MG63 (cell line): ENCODE data around the gene NDUFAF4. TPM values are rescaled to one million over a fixed set of nuclear protein-coding genes. Genes with fewer than 3 reads are reported as not detected.

ENCODE experiments used
- DNase-seq: peaks from one replicate; pipeline ENCODE4 v3.0.0-alpha.2; 2020
- H3K27me3 ChIP-seq: fragments of 250-450 bp; sonication (Bioruptor Pico); 2 replicates; pipeline ENCODE4 v1.5.1; 2020; ENCODE audit warnings: mild to moderate bottlenecking, moderate library complexity
- H3K36me3 ChIP-seq: fragments of 250-450 bp; sonication (Bioruptor Pico); 2 replicates; pipeline ENCODE4 v1.5.1; 2020; ENCODE audit warnings: mild to moderate bottlenecking, moderate library complexity
- H3K4me3 ChIP-seq: fragments of 250-450 bp; sonication (Bioruptor Pico); 2 replicates; pipeline ENCODE4 v1.5.1; 2020; ENCODE audit warnings: mild to moderate bottlenecking, moderate library complexity
- H3K9me3 ChIP-seq: fragments of 250-450 bp; sonication (Bioruptor Pico); 2 replicates; pipeline ENCODE4 v1.5.1; 2020; ENCODE audit warnings: mild to moderate bottlenecking, moderate library complexity
- total RNA-seq: library from RNA; depleted of rRNA; stranded (reverse); fragments of >200 nt; shearing (Covaris generic); gene quantifications from 2 replicates; pipeline ENCODE4 v1.2.3, GENCODE V29; 2014; ENCODE audit warnings: low replicate concordance; rRNA removed

NDUFAF4 gene
- 24.3 and 67.1 TPM in 2 replicates for total RNA-seq

DNA sequence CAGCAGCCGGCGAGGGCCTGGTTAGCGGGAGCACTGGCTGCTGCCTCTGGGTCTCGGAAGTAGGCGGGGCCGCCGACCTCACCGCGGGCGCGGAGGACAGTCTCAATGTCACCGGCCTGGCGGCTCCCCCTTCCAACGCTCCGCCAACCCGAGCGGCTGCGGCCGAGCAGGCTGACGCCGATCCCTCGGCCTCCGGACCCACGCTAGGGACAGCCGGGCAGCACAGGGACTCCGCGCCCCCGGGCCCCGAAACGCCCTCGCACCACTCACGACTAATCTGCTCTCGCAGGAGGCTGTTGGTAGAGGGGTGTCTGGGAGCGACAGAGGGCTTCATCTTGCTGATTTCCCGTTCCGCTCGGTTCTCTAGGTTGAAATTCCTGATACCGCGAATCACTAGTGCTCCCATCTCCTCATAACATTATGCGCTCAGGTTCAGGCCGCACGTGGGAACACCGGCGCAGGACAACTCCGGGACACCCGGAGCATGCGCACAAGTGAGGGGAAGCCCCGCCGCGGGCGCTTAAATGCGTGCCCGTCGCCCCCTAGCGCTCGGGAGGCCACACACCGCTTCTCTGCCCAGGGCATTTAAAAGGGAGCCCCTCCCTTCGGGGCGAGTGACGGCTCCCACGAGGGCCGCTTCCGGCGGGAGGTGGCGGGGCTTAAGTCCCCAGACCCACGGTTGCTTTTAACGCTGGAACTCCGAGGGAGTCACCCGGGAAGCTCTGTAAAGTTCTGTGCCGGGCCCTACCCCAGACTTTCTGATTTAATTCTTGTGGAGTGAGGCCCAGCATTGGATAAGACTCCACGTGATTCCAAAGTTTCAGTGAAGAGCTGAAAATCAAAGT, at the start of gene NDUFAF4:
Gene NDUFAF4, minus strand, starts transcription at position 496 of the 845 bp plus-strand sequence. Its CDS starts 90 bp downstream, at position 406.
- peak; percentile 92 for DNase-seq
- peak within 1 kb of the TSS; percentile 85 for H3K4me3 ChIP-seq
- peaks cover 2% of the 10 kb centered on the region for H3K27me3 ChIP-seq
- H3K36me3 ChIP-seq = peaks cover 33% of the 10 kb centered on the region
- no peaks in the 10 kb centered on the region for H3K9me3 ChIP-seq

DNA sequence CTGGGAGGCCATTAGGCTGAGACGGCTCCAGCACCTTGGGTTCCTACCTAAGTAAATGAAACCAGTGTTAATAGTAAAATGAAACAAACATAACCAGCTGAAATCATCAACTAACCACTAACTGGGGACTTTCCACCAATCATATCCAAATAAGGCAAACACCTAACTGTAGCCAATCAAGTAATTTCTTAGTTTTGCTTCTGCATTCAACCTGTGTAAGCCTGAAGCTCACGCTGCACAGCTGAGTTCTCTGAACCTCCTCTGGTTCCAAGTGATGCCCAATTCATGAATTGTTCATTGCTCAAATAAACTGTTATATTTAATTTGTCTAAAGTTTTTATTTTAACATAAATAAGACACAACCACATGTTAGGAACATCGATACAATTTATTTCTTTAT, 49.4 kb upstream of the NDUFAF4 start:
- H3K27me3 ChIP-seq = no peaks in the 10 kb centered on the region; the same call in 1 of the 2 replicates
- H3K9me3 ChIP-seq = 0 out of 2 replicates have a peak, but pooled peaks cover 3% of the 10 kb centered on the region
- no peak for DNase-seq
- no peak overlapping the region for H3K4me3 ChIP-seq
- no peaks in the 10 kb centered on the region for H3K36me3 ChIP-seq

DNA sequence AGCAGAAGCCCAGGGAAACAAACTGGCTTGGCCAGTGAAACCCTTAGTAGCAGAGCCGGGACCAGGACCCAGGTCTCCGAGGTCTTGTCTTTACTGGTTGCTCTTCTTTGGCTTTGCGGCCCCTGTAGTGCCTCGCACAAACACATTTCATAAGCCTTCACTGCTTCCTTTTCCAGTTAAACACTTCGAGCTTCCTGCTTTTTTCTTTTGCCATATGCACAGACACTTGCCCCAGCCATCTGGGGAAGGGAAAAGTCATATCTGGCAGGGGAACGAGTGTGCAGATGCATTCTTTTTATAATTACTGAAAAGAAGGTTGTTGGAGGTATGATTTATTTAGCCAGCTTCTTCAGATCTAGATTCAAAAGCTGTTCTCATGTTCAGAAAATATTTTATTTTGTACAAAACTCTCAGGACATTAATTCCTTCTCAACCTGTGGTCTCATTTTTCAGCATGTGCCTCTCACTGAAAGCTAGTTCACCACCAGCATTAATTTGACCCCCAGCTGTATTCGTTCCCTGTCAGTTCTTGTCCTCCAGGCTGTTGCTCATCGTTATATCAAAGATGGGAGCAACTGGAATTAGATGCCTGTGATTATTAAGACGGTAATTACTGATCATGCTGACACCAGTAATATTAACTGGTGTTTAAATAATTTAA, 46.0 kb upstream of the NDUFAF4 start:
- DNase-seq = no peak

DNA sequence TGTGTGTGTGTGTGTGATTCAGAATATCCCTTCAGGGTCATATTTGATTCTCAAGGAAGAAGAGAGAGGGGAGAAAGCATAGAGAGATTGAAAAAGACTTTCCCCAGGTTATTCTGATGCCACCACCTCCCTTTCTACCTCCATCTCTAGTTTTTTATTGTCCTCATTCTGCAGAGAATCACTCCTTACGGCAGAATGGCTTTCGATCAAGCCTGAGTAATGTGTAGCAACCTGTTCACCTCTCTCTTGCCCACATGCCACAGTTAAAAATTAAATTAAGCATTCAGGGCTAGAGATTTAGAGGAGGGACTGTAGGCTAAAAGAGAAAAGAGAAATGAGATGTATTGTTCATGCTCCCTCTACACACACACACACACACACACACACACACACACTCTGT, 45.0 kb upstream of the NDUFAF4 start:
- no peaks in the 10 kb centered on the region for H3K36me3 ChIP-seq
- no peaks in the 10 kb centered on the region; the same call in 1 of the 2 replicates for H3K27me3 ChIP-seq
- no peaks in the 10 kb centered on the region for H3K9me3 ChIP-seq
- no peak overlapping the region for H3K4me3 ChIP-seq
- DNase-seq = no peak

More for the DNA sequence above, 46.0 kb upstream of the NDUFAF4 start:
- Histone ChIP-seq H3K27me3 (no peaks in the 10 kb centered on the region; the same call in 1 of the 2 replicates), H3K9me3 (no peaks in the 10 kb centered on the region), H3K36me3 (no peaks in the 10 kb centered on the region), H3K4me3 (no peak overlapping the region)

DNA sequence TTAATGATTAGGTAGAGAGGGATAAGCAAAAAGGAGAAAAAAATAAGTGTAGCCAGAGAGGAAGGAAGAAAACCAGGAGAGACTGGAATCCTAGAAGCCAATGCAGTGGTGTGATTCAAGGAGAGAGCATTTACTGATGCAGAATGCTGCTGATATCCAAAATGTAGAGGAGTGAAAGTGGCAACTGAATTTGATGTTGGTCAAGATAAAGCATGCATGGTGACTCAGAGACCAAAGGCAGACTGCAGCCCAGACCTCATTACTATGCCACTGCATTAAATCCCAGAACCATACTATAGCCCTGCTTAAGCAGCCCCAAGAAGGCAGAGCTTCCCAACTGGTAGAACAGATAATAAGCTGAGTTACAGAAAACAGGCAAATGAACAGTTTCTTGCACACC, 42.6 kb upstream of the NDUFAF4 start:
- no peak for DNase-seq

DNA sequence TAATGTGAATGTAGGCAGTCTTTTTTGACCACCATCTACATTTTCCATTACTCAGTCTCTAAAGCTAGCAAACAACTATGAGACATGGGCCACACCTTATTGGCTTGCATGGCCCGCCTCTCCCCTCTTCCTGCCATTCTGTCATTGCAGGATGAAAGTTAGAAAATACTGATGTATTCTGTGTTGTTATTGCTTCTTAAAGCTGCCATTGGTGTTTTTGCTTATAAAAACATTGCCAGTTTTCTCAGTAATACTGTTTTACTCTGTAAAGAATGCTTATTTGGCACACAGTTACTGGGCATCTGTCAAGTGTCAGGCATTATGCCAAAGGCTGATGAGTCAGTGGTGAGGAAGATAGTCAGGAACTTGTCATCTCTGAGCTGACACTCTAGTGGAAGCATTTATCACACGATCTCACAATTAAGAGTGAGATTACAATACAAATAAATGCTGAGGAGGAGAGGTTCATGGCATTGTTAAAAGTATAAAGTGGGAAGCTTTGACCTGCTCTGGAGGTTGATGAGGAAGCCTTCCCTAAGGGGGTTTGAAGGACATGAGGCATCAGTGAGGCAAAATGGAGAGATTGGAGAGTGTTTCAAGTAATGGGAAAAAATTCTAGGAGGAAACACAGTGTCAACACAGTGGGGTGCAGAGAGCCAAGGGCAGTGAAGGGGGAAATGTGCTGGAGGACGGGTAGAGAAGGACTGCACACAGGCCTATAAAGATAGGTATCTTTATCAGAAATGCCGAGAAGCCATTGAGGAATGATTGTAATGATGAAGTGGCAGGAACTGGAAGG, 41.5 kb upstream of the NDUFAF4 start:
- Histone ChIP-seq H3K9me3 (no peaks in the 10 kb centered on the region), H3K4me3 (no peak overlapping the region), H3K27me3 (no peaks in the 10 kb centered on the region; the same call in 1 of the 2 replicates), H3K36me3 (no peaks in the 10 kb centered on the region)
- peak; percentile 79 for DNase-seq

More for the DNA sequence above, 42.6 kb upstream of the NDUFAF4 start:
- no peak overlapping the region for H3K4me3 ChIP-seq
- H3K36me3 ChIP-seq = no peaks in the 10 kb centered on the region
- no peaks in the 10 kb centered on the region for H3K9me3 ChIP-seq
- no peaks in the 10 kb centered on the region; the same call in 1 of the 2 replicates for H3K27me3 ChIP-seq

DNA sequence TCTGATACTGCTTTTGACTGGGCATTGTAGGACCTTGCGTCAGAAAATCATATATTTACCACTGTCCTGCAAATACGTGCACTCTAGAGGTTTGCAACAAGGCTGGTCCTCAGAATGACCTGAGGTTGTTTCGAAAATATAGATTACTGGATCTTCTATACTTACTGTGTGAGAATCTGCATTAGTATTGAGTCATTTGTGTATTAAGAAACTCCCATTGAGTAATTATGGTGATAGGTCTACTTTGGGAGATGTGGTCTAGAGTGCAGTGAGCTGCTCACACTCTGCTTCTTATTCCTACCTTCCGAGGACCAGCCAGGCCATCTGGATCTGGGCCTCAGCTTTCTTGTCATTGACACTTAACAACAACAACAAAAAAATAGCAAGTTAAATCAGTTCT, 36.4 kb upstream of the NDUFAF4 start:
- H3K36me3 ChIP-seq = no peaks in the 10 kb centered on the region
- H3K4me3 ChIP-seq = no peak overlapping the region
- no peak for DNase-seq
- H3K9me3 ChIP-seq = no peaks in the 10 kb centered on the region
- peaks cover 4% of the 10 kb centered on the region; the same call in 1 of the 2 replicates for H3K27me3 ChIP-seq

DNA sequence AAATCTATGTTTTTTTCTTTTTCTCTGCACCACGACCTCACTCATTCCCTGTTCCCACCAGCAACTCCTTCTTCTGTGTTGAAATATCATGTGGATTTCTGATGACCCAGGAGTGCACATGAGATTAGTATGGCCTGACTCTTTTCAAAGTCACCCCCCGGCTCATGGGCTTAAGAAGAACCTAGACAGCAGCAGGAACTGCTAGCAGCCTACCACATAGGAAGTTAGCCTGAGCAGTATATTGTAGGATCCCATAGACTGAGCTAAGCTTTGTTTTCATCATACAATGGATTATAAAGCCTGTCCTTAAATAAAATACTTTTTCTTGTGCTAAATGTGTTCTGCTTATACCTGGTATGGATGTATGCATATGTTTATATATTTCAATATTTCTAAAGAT, 33.5 kb upstream of the NDUFAF4 start:
- DNase-seq = no peak
- Histone ChIP-seq H3K4me3 (no peak overlapping the region), H3K27me3 (peaks cover 10% of the 10 kb centered on the region), H3K9me3 (no peaks in the 10 kb centered on the region), H3K36me3 (no peaks in the 10 kb centered on the region)

DNA sequence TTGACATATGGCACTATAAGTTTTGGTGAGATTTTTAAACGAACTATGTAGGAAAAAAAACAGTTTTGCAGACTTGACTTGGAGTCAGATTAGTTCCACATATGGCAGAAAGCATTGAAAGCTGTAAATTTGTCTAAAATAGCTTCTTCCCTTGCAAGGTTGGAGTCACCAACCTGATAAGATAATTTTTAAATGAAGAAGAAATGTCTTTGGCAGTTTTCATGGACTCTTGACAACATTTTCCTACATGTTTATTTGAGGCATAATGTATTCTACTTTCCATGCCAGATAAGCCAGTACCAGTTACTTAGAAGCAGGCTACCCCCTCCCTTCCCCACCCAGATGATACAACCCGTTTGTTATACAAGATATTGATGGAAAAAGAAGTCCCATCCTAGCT, 32.0 kb upstream of the NDUFAF4 start:
- DNase-seq = no peak
- Histone ChIP-seq H3K27me3 (peaks cover 18% of the 10 kb centered on the region), H3K4me3 (no peak overlapping the region), H3K9me3 (no peaks in the 10 kb centered on the region), H3K36me3 (no peaks in the 10 kb centered on the region)

DNA sequence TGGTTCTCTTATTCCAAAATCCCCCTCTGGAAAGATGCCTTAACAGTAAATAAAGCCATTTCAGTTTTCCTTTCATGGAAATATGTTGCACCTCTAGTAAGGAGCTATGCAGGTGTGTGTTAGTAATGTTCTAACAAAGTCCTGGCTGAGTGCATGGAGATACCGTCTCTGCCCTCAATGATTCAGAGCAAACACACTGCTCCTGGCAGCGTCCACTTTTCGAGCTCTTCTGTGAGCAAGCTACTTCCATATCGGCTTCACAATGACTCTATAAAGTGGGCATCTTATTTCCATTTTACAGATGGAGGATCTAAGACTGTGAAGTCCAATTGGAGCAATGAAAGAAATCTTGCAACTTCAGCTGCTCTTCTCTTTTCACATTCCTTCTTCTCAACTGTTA, 30.0 kb upstream of the NDUFAF4 start:
- Histone ChIP-seq H3K36me3 (no peaks in the 10 kb centered on the region), H3K27me3 (peaks cover 21% of the 10 kb centered on the region), H3K9me3 (no peaks in the 10 kb centered on the region), H3K4me3 (no peak overlapping the region)
- DNase-seq = no peak

DNA sequence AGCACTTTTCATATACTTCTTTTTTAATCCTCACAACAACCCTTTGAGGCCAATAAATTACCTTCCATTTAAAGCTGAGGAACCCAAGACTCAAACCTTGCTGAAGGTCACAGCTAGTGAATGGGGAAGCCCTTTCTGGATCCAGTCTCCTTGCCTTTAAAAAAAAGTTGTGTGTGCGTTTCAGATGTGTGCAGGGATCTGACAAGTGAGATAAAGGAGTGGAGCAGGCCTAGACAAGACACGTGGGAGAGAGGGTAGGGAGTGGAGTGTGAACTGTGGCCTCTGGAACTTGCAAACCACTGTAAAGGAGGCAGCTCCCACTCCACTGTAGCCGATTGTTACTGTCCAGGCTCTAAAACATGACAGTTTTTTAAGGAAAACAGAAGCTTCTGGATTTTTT, 28.7 kb upstream of the NDUFAF4 start:
- Histone ChIP-seq H3K4me3 (no peak overlapping the region), H3K36me3 (no peaks in the 10 kb centered on the region), H3K27me3 (peaks cover 28% of the 10 kb centered on the region), H3K9me3 (no peaks in the 10 kb centered on the region)
- DNase-seq = no peak

DNA sequence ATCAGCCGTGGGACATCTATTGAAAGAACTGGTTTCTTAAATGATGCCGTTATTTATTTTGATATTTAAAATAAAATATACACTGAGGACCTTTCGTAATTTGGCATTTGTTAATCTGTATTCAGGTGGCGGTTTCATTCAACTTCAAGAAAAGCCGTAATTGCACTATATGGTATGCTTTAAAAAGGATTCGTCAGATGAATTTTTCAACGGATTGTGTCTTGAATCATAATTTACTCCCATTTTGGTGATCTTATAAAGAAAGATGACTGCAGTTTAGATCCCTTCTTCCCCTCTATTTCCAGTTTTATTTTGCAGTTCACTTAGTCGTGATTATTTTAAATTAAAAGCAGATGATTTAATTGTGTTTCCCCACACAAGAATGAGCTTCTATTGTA, 27.6 kb upstream of the NDUFAF4 start:
- H3K27me3 ChIP-seq = peaks cover 28% of the 10 kb centered on the region

DNA sequence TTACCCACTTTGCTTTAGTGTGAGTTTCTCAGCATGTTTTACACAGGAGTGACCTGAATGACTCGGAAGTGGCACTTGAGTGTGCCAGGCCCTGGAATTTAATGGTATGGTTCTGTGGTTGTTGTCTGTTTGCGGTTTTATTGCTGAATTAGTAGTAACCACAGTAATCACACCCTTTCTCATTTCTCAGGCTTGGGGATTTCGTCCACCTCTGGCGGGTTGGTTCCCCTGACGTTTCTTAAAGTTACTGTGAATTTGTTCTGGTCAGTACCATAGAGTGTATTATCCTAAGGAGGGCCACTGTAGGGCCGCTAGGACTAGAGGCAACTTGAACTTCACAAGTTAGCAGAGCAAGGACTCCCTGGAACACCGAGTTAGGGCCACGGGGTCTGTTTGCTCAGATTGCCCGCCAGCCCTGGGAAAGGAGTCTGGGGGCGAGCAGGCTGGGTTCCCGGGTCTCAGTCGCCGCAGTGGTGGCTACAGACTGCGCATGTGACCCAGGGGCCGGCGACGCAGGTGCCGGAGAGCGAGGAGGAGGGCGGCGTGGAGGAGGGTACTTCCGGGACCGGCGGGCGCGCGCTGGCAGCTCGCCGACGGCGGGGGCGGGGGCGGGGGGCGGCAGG, 26.3 kb upstream of the NDUFAF4 start:
- Histone ChIP-seq H3K4me3 (peak overlapping the region; percentile 57), H3K27me3 (peaks cover 27% of the 10 kb centered on the region), H3K9me3 (no peaks in the 10 kb centered on the region), H3K36me3 (no peaks in the 10 kb centered on the region)
- DNase-seq = no peak

More for the DNA sequence above, 27.6 kb upstream of the NDUFAF4 start:
- Histone ChIP-seq H3K36me3 (no peaks in the 10 kb centered on the region), H3K4me3 (peak overlapping the region; percentile 57), H3K9me3 (no peaks in the 10 kb centered on the region)
- DNase-seq = no peak

DNA sequence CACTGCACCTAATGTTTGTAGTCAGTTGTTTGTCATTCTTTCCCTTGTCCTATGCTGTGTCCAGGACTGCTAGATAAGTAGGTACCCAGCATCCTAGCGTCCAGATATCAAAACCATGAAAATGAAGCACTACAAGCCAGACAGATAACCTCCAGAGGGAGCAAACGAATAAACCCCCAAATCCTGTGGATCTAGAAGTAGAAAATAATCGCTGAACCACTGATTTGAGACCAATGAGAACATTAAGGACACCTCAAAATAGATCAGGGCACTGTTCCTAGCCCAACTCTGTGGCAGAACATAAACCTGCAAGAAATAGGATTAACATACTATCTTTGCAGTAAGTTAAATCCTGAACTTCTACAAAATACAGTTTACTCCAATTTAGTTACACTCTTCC, 25.7 kb upstream of the NDUFAF4 start:
- no peak for DNase-seq

DNA sequence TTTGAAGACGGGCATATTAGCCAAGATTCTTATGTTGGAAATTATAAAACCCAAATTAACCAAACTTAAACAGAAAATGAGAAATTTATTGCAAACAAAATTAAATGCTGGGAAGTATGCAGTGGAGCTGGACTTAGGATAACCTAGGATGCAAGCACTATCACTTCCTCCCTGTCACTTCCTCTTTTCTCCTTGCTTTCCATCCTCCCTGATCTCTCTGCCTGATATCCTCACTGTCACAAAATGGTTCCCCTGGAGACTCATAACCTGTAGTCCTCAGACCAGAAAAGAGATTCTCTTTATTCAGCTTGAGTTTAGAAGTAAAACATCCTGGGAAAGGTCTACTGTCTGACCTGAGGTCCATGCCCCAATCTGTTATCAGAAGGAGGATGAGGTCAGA, 19.4 kb upstream of the NDUFAF4 start:
- no peak overlapping the region for H3K4me3 ChIP-seq
- peaks cover 17% of the 10 kb centered on the region for H3K27me3 ChIP-seq

More for the DNA sequence above, 25.7 kb upstream of the NDUFAF4 start:
- Histone ChIP-seq H3K9me3 (no peaks in the 10 kb centered on the region), H3K27me3 (peaks cover 22% of the 10 kb centered on the region), H3K36me3 (no peaks in the 10 kb centered on the region), H3K4me3 (no peak overlapping the region)

DNA sequence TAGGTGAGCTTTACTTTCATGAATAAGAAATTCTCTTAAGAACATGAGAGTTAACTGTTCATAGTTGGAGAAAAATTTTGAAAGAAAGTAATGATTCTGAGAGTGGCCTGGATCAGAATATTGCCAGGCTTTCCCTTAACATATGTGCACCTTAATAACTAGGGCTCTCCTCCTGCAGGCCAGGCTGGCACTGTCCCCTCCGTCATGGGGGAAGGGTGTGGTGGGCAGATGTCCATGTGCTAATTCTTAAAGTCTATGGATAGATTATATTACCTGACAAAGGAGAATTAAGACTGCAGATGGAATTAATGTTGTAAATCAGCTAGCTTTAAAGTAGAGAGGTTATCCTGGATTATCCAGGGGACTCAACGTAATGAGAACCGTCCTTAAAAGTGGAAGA, 15.9 kb upstream of the NDUFAF4 start:
- DNase-seq = no peak
- H3K4me3 ChIP-seq = no peak overlapping the region

More for the DNA sequence above, 19.4 kb upstream of the NDUFAF4 start:
- DNase-seq = no peak
- Histone ChIP-seq H3K9me3 (no peaks in the 10 kb centered on the region), H3K36me3 (no peaks in the 10 kb centered on the region)

More for the DNA sequence above, 15.9 kb upstream of the NDUFAF4 start:
- H3K9me3 ChIP-seq = no peaks in the 10 kb centered on the region
- no peaks in the 10 kb centered on the region for H3K36me3 ChIP-seq
- peaks cover 14% of the 10 kb centered on the region for H3K27me3 ChIP-seq
